Endothelial cell of umbilical vein (primary cell): ENCODE measurements around the gene MRPL14. TPM values are rescaled to one million over a fixed set of nuclear protein-coding genes. Genes with fewer than 3 reads are reported as not detected.

ENCODE experiments used
- BruUV-seq: library from RNA; stranded (reverse); fragments of 400-500 nt; replicated peaks from 2 replicates; lab custom pipeline; 2021; lab: Mats Ljungman, UMichigan
- CTCF ChIA-PET: fragments of 300-600, 350-600 bp; sonication (Branson Sonifier 250); formaldehyde crosslinking; loops from one replicate; lab custom pipeline; 2021; ENCODE audit warnings: antibody characterized with exemption, inconsistent platforms; lab: Charles Lee
- POLR2A ChIA-PET: fragments of 300-600, 350-600 bp; sonication (Branson Sonifier 250); formaldehyde crosslinking; loops from one replicate; lab custom pipeline; 2021; ENCODE audit warnings: antibody characterized with exemption, inconsistent platforms; lab: Charles Lee
- DNase-seq: peaks from one replicate; pipeline ENCODE4 v3.0.0-alpha.2; 2011; ENCODE audit warnings: low read depth, low spot score
- FAIRE-seq: peaks from 2 replicates; lab custom pipeline; 2011; peaks lifted over from hg19 to GRCh38; lab: Jason Lieb, UNC
- H2AFZ ChIP-seq: 2 replicates; pipeline ENCODE4 v1.6.0; 2012; ENCODE audit warnings: low read depth, low read length, control low read depth, inconsistent platforms
- H3K27ac ChIP-seq: 2 replicates; pipeline ENCODE4 v1.5.1; 2011; ENCODE audit warnings: low read depth, mild to moderate bottlenecking, control low read depth, low read length, moderate library complexity; ENCODE audit not compliant: insufficient read depth
- H3K27me3 ChIP-seq, 2 experiments: 2 replicates each; pipeline versions ENCODE4 v1.6.0 to v1.6.1; 2011; ENCODE audit warnings: low read length in 2 of 2, mixed read lengths in 1 of 2; ENCODE audit not compliant: control insufficient read depth in 2 of 2, insufficient read depth in 2 of 2
- H3K36me3 ChIP-seq, 2 experiments: 2 replicates in 1 of 2; 3 replicates in 1 of 2; pipeline ENCODE4 v1.5.1; 2011; ENCODE audit warnings: low read length in 2 of 2, mild to moderate bottlenecking in 1 of 2, moderate library complexity in 1 of 2; ENCODE audit not compliant: control insufficient read depth in 2 of 2, insufficient read depth in 2 of 2; ENCODE audit errors: extremely low read depth in 1 of 2
- H3K4me1 ChIP-seq: 3 replicates; pipeline ENCODE4 v1.5.1; 2011; ENCODE audit warnings: mild to moderate bottlenecking, low read length; ENCODE audit not compliant: control insufficient read depth, insufficient read depth; ENCODE audit errors: extremely low read depth
- H3K4me2 ChIP-seq: 2 replicates; pipeline ENCODE4 v1.6.1; 2011; ENCODE audit warnings: low read length, control low read depth, mixed read lengths; ENCODE audit not compliant: insufficient read depth
- H3K4me3 ChIP-seq, 3 experiments: fragments of 200-600 bp in 1 of 3; sonication (generic), shearing (Covaris generic) in 1 of 3; replicated peaks in 1 of 3; 2 replicates each; pipeline ENCODE4 v1.5.1; 2011 to 2016; ENCODE audit warnings: control low read depth in 3 of 3, low read length in 3 of 3, mild to moderate bottlenecking in 2 of 3, inconsistent platforms in 1 of 3, low read depth in 1 of 3, moderate library complexity in 1 of 3; ENCODE audit not compliant: insufficient read depth in 1 of 3
- H3K79me2 ChIP-seq: 2 replicates; pipeline ENCODE4 v1.6.0; 2012; ENCODE audit warnings: low read length, inconsistent platforms; ENCODE audit not compliant: control insufficient read depth, insufficient read depth
- H3K9ac ChIP-seq: replicated peaks from 2 replicates; pipeline ENCODE3; 2011; ENCODE audit warnings: low read length, control low read depth; ENCODE audit not compliant: insufficient read depth; ENCODE audit errors: extremely low read depth
- H3K9me1 ChIP-seq: replicated peaks from 3 replicates; pipeline ENCODE4 v1.6.0; 2011; ENCODE audit warnings: mild to moderate bottlenecking, low read length; ENCODE audit not compliant: control insufficient read depth, insufficient read depth; ENCODE audit errors: extremely low read depth
- H3K9me3 ChIP-seq: replicated peaks from 2 replicates; pipeline ENCODE4 v1.5.1; 2012; ENCODE audit warnings: low read length, inconsistent platforms; ENCODE audit not compliant: control insufficient read depth, insufficient read depth
- H4K20me1 ChIP-seq: replicated peaks from 2 replicates; pipeline ENCODE3; 2011; ENCODE audit warnings: mild to moderate bottlenecking, low read length; ENCODE audit not compliant: control insufficient read depth, insufficient read depth; ENCODE audit errors: extremely low read depth
- CTCF ChIP-seq, 2 donors: IDR thresholded peaks; 1 replicate in 1 of 2; 2 replicates in 1 of 2; pipeline ENCODE4 v1.5.1; 2011; ENCODE audit warnings: low read length in 2 of 2, mild to moderate bottlenecking in 2 of 2, moderate library complexity in 2 of 2, control low read depth in 1 of 2, inconsistent platforms in 1 of 2, low read depth in 1 of 2; ENCODE audit not compliant: insufficient read depth in 1 of 2; ENCODE audit errors: extremely low read depth in 1 of 2
- EZH2 ChIP-seq: IDR thresholded peaks from 2 replicates; pipeline ENCODE4 v1.6.1; 2012; ENCODE audit warnings: borderline replicate concordance, low read depth, mild to moderate bottlenecking, moderate library complexity, low read length, inconsistent platforms; ENCODE audit not compliant: severe bottlenecking
- FOS ChIP-seq: IDR thresholded peaks from 2 replicates; pipeline ENCODE4 v1.6.1; 2011; ENCODE audit warnings: mild to moderate bottlenecking, low read length, moderate library complexity, borderline replicate concordance; ENCODE audit not compliant: insufficient read depth
- GATA2 ChIP-seq: IDR thresholded peaks from 2 replicates; pipeline ENCODE4 v1.7.0; 2011; ENCODE audit warnings: low read depth, mild to moderate bottlenecking, moderate library complexity, mixed read lengths, low read length; ENCODE audit not compliant: insufficient read length, insufficient read depth
- JUN ChIP-seq: IDR thresholded peaks from 2 replicates; pipeline ENCODE4 v1.6.1; 2011; ENCODE audit warnings: borderline replicate concordance, low read depth; ENCODE audit not compliant: insufficient read length, insufficient read depth
- MAX ChIP-seq: IDR thresholded peaks from 2 replicates; pipeline ENCODE4 v1.6.1; 2011; ENCODE audit not compliant: insufficient read depth, insufficient read length
- MYC ChIP-seq: IDR thresholded peaks from one replicate; pipeline ENCODE4 v1.6.1; 2011; ENCODE audit warnings: mild to moderate bottlenecking, low read depth, low read length
- POLR2A ChIP-seq: IDR thresholded peaks from 2 replicates; pipeline ENCODE4 v1.6.1; 2012; ENCODE audit warnings: low read depth, mild to moderate bottlenecking, control low read depth, low read length
- POLR2AphosphoS5 ChIP-seq: IDR thresholded peaks from 2 replicates; pipeline ENCODE4 v1.6.1; 2012; ENCODE audit warnings: low read depth, mild to moderate bottlenecking, control low read depth, low read length, moderate library complexity; ENCODE audit not compliant: insufficient read depth
- dilution Hi-C: fragments of 300-500 bp; cut with MboI; formaldehyde crosslinking; loops from one replicate; pipeline ENCODE4 v1.15.0; 2019; ENCODE audit warnings: low sequenced_read_pairs; ENCODE audit not compliant: extremely low pct_ligation_motif_present
- intact Hi-C: fragments of 100-400 bp; cut with micrococcal nuclease; formaldehyde crosslinking; loops from one replicate; pipeline ENCODE4 v1.10.0; 2022
- polyA plus RNA-seq, 4 experiments: library from polyadenylated mRNA; depleted of rRNA in 3 of 4; stranded (reverse) in 3 of 4; unstranded in 1 of 4; fragments of >200 nt; gene quantifications; 2 replicates each; pipeline versions ENCODE4 v1.2.1 to v1.2.3, GENCODE V29; 2011 to 2012; ENCODE audit warnings: missing spikeins in 1 of 4
- total RNA-seq: library from RNA; stranded (reverse); gene quantifications from 2 replicates; pipeline ENCODE4 v1.2.3, GENCODE V29; 2021

Gene MRPL14
- total and polyA plus RNA-seq, 2 donors (not counting 3 experiments of a cell fraction or from before 2014, with no cell fraction given), result 68.1 to 103 TPM

DNA sequence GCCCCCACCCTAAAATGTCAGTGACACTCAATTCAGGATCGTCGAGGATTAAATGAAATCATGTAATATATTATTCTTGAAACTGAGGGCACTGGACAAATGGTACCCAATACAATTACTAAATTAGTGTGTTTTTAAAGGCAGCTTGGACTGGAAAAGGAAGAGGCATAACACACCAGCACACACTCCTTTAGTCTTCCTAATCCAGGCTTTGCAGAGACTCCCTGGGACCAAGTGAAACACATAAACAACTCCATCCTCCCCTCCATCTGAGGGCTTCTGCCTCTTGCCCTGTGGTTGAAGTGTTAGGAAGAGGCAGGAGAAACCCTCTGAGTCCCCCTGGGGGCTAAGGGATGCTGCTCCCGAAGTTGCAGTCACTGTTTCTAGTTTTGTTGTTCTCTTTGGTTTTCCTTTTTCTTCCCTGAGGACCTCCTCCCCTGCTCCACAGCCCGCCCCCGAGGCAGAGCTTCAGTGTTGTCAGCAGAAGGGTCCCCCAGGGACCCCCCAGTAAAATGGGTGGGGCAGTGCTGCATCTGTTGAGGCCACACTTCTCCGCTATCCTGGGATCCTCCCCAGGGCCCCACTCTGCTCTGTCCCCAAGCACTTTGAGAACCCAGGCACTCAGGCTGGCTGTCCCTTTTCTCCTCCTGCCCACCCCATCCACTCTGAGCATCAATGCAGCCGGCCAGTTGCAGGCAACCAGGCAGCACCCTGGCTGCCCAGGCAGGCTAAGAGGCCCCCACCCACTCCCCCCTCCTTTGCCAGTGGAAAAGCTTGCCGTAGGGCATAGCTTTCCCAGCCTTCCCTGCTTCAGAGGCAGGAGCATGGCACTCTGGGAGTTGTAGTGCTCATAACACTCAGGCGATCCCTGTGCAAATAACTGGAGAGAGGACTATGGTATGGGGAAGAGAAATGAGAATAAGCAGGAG is 6.0 kb upstream of the MRPL14 start:
- Histone ChIP-seq H3K4me3 (no peak overlapping the region), H3K9me3 (no peaks in the 10 kb centered on the region), H3K9me1 (no peaks in the 10 kb centered on the region), H3K79me2 (peaks cover 5% of the 10 kb centered on the region), H3K27ac (no peak overlapping the region), H3K9ac (no peak overlapping the region), H3K4me1 (peaks cover 4% of the 10 kb centered on the region), H4K20me1 (no peaks in the 10 kb centered on the region), H3K36me3 (peaks cover 0 to 7% of the 10 kb centered on the region in 2 experiments), H2AFZ (no peak overlapping the region), H3K4me2 (no peak overlapping the region), H3K27me3 (no peaks in the 10 kb centered on the region)
- POLR2A ChIA-PET, result interaction anchor here (1.0 kb wide), 1 partner anchor 114 kb away, joined by 3 read pairs; the partner anchor contains the start of gene HSP90AB1
- no peak for TF ChIP-seq POLR2AphosphoS5
- TF ChIP-seq MYC, result no peak
- no peak for TF ChIP-seq JUN
- no peak for TF ChIP-seq GATA2
- no peak for TF ChIP-seq EZH2
- no peak for TF ChIP-seq MAX
- TF ChIP-seq CTCF (IDR thresholded peaks at IDR 0.05; ENCODE audit: extremely low read depth in 1 of 2, insufficient read depth in 1 of 2, low read depth in 1 of 2, low read length in 2 of 2), result no peak
- TF ChIP-seq POLR2A, result no peak
- TF ChIP-seq FOS, result no peak
- CTCF ChIA-PET, result interaction anchor here (0.7 to 6.2 kb wide), 8 partner anchors 10 to 54 kb away, joined by 3 to 62 read pairs (median 3); no protein-coding TSS in a partner anchor
- BruUV-seq, result no TSS peak
- peak; percentile 21 for DNase-seq
- dilution Hi-C loops, result no loop called here
- FAIRE-seq, result peak; percentile 75
- intact Hi-C loops, result no loop called here
